HG02943 (cell line): ENCODE data around the gene RNF186.
"Not testable (repeated sequence)": the region's sequence is repeated elsewhere in the genome, so short reads cannot be mapped to it uniquely, and the experiment has no call there.

Source experiments
- ATAC-seq: cut with Tn5 transposase; IDR thresholded peaks from one replicate; pipeline ENCODE4 v1.9.1; 2021; ENCODE audit warnings: mild to moderate bottlenecking, low read depth, moderate library complexity; ENCODE audit not compliant: unreplicated experiment

The RNF186 gene

GRCh38 chr1:19825298-19825697 is 10.2 kb upstream of the RNF186 start:
- no peak for ATAC-seq

- no peak for ATAC-seq
Observed at GRCh38 chr1:19824541-19824940, 9.5 kb upstream of the RNF186 start.

- ATAC-seq: no peak
Observed at GRCh38 chr1:19824036-19824435, 9.0 kb upstream of the RNF186 start.

GRCh38 chr1:19819701-19820100 is 4.6 kb upstream of the RNF186 start:
- ATAC-seq: no peak

GRCh38 chr1:19818324-19818723 is 3.2 kb upstream of the RNF186 start:
- ATAC-seq: no peak

GRCh38 chr1:19817160-19817559 is 2.1 kb upstream of the RNF186 start:
- no peak for ATAC-seq

- ATAC-seq: not testable (repeated sequence)
Observed at GRCh38 chr1:19816737-19817086, 1.6 kb upstream of the RNF186 start.

- no peak for ATAC-seq
Observed at GRCh38 chr1:19815801-19816736, 986 bp upstream of the RNF186 start.

GRCh38 chr1:19814244-19814661 is 830 bp downstream of the RNF186 start:
- ATAC-seq: no peak

- no peak for ATAC-seq
Observed at GRCh38 chr1:19813643-19813960, 1.5 kb downstream of the RNF186 start.

- ATAC-seq: no peak
Observed at GRCh38 chr1:19812875-19813642, 2.0 kb downstream of the RNF186 start.

- ATAC-seq: no peak
Observed at GRCh38 chr1:19811206-19811851, 3.8 kb downstream of the RNF186 start.

- no peak for ATAC-seq
Observed at GRCh38 chr1:19809044-19809750, 5.9 kb downstream of the RNF186 start.

- no peak for ATAC-seq
Observed at GRCh38 chr1:19808351-19808750, 6.7 kb downstream of the RNF186 start.

- no peak for ATAC-seq
Observed at GRCh38 chr1:19804831-19805251, 10.2 kb downstream of the RNF186 start.

GRCh38 chr1:19802269-19802668 is 12.8 kb downstream of the RNF186 start:
- ATAC-seq: no peak

- ATAC-seq: peak; percentile 36
Observed at GRCh38 chr1:19800076-19800804, 14.8 kb downstream of the RNF186 start.

- peak; percentile 51 for ATAC-seq
Observed at GRCh38 chr1:19799230-19800075, 15.6 kb downstream of the RNF186 start, which contains the start of gene TMCO4. TMCO4 (minus strand) TSS chr1:19799916; CDS start chr1:19780758, 19,158 bp downstream.
